WTC11 (cell line): ENCODE data around the gene UNC79. TPM values are rescaled to one million over a fixed set of nuclear protein-coding genes. Genes with fewer than 3 reads are reported as not detected.

Experiments
- ATAC-seq: fragments of 200-7000 bp; cut with Tn5 transposase; 2 replicates; pipeline ENCODE4 v1.10.0; 2021; ENCODE audit warnings: mild to moderate bottlenecking, moderate library complexity
- CTCF ChIA-PET: fragments of 300-600 bp; sonication (Branson Sonifier 250); formaldehyde crosslinking; loops from one replicate; lab custom pipeline; 2021; ENCODE audit warnings: antibody characterized with exemption; lab: Charles Lee
- POLR2A ChIA-PET: fragments of 350-600 bp; sonication (Branson Sonifier 250); formaldehyde crosslinking; loops from one replicate; lab custom pipeline; 2021; ENCODE audit warnings: antibody characterized with exemption; lab: Charles Lee
- DNase-seq: peaks from one replicate; pipeline ENCODE4 v3.0.0; 2021; ENCODE audit warnings: low spot score
- H3K27ac Mint-ChIP-seq: 2 replicates; pipeline ENCODE4 v1.8.0; 2021; ENCODE audit warnings: mixed read lengths
- H3K27me3 Mint-ChIP-seq: 2 replicates; pipeline ENCODE4 v1.8.0; 2021; ENCODE audit warnings: low read depth, mild to moderate bottlenecking, moderate library complexity, mixed read lengths
- H3K36me3 Mint-ChIP-seq: 2 replicates; pipeline ENCODE4 v1.8.0; 2021; ENCODE audit warnings: mixed read lengths
- H3K4me1 Mint-ChIP-seq: 2 replicates; pipeline ENCODE4 v1.8.0; 2022; ENCODE audit warnings: mixed read lengths
- H3K4me3 Mint-ChIP-seq: 2 replicates; pipeline ENCODE4 v1.8.0; 2021; ENCODE audit warnings: mild to moderate bottlenecking, moderate library complexity, mixed read lengths
- H3K9me3 Mint-ChIP-seq: 2 replicates; pipeline ENCODE4 v1.8.0; 2021; ENCODE audit warnings: mixed read lengths
- ATF1 ChIP-seq: sonication (generic); formaldehyde crosslinking; IDR thresholded peaks from 2 replicates; pipeline ENCODE4 v1.8.1; 2023; ENCODE audit warnings: mild to moderate bottlenecking, moderate library complexity, missing genetic modification reagents
- CBFB ChIP-seq: sonication (generic); formaldehyde crosslinking; IDR thresholded peaks from 2 replicates; pipeline ENCODE4 v1.8.1; 2022; ENCODE audit warnings: mild to moderate bottlenecking, low read depth, missing genetic modification reagents
- CREB1 ChIP-seq: sonication (generic); formaldehyde crosslinking; IDR thresholded peaks from 2 replicates; pipeline ENCODE4 v1.8.0; 2023; ENCODE audit warnings: mild to moderate bottlenecking, missing genetic modification reagents
- ESRRA ChIP-seq: sonication (generic); formaldehyde crosslinking; IDR thresholded peaks from 2 replicates; pipeline ENCODE4 v1.8.1; 2022; ENCODE audit warnings: mild to moderate bottlenecking, missing genetic modification reagents, borderline replicate concordance
- ETV6 ChIP-seq: sonication (generic); formaldehyde crosslinking; IDR thresholded peaks from 2 replicates; pipeline ENCODE4 v1.8.1; 2022; ENCODE audit warnings: mild to moderate bottlenecking, missing genetic modification reagents
- FOXJ3 ChIP-seq: sonication (generic); formaldehyde crosslinking; IDR thresholded peaks from 2 replicates; pipeline ENCODE4 v1.9.0; 2021; ENCODE audit warnings: missing genetic modification reagents, mild to moderate bottlenecking, borderline replicate concordance
- FOXK1 ChIP-seq: sonication (generic); formaldehyde crosslinking; IDR thresholded peaks from 2 replicates; pipeline ENCODE4 v1.8.0; 2022; ENCODE audit warnings: mild to moderate bottlenecking, moderate library complexity, missing genetic modification reagents
- GTF2I ChIP-seq: fragments of 250-450 bp; sonication (Bioruptor Pico); conservative IDR thresholded peaks from 2 replicates; pipeline ENCODE4 v1.4.0; 2021; ENCODE audit warnings: mild to moderate bottlenecking
- JAZF1 ChIP-seq: fragments of 250-450 bp; sonication (Bioruptor Pico); IDR thresholded peaks from 2 replicates; pipeline ENCODE4 v1.9.0; 2021; ENCODE audit warnings: moderate library complexity, mild to moderate bottlenecking, inconsistent platforms
- KAT7 ChIP-seq: sonication (generic); formaldehyde crosslinking; IDR thresholded peaks from 2 replicates; pipeline ENCODE4 v1.8.1; 2023; ENCODE audit warnings: missing genetic modification reagents, mild to moderate bottlenecking, borderline replicate concordance
- MXD4 ChIP-seq: fragments of 250-450 bp; sonication (Bioruptor Pico); IDR thresholded peaks from 2 replicates; pipeline ENCODE4 v1.8.0; 2021; ENCODE audit warnings: mild to moderate bottlenecking, moderate library complexity, borderline replicate concordance
- NFATC4 ChIP-seq: fragments of 250-450 bp; sonication (Bioruptor Pico); IDR thresholded peaks from 2 replicates; pipeline ENCODE4 v1.9.0; 2021; ENCODE audit warnings: mild to moderate bottlenecking
- RELA ChIP-seq: sonication (generic); formaldehyde crosslinking; IDR thresholded peaks from 2 replicates; pipeline ENCODE4 v1.8.1; 2022; ENCODE audit warnings: missing genetic modification reagents, mild to moderate bottlenecking, borderline replicate concordance
- SMAD3 ChIP-seq: sonication (generic); formaldehyde crosslinking; IDR thresholded peaks from 2 replicates; pipeline ENCODE4 v1.8.0; 2022; ENCODE audit warnings: missing genetic modification reagents, mild to moderate bottlenecking, borderline replicate concordance
- SP1 ChIP-seq: sonication (generic); formaldehyde crosslinking; conservative IDR thresholded peaks from 2 replicates; pipeline ENCODE4 v1.8.1; 2022; ENCODE audit warnings: missing genetic modification reagents
- TCF7 ChIP-seq: sonication (generic); formaldehyde crosslinking; IDR thresholded peaks from 2 replicates; pipeline ENCODE4 v1.8.0; 2022; ENCODE audit warnings: mild to moderate bottlenecking, low read depth, missing genetic modification reagents, moderate library complexity
- total RNA-seq: library from RNA; stranded (reverse); gene quantifications from 3 replicates; pipeline ENCODE4 v1.2.3, GENCODE V29; 2021
- TF ChIP-seq, protein P1 (sequence below): sonication (generic); formaldehyde crosslinking; IDR thresholded peaks from 2 replicates; pipeline ENCODE4 v1.8.1; 2022; ENCODE audit warnings: low read depth, missing genetic modification reagents, borderline replicate concordance
- TF ChIP-seq, protein P2 (sequence below): sonication (generic); formaldehyde crosslinking; IDR thresholded peaks from 2 replicates; pipeline ENCODE4 v1.8.1; 2023; ENCODE audit warnings: mild to moderate bottlenecking, missing genetic modification reagents, moderate library complexity
- TF ChIP-seq, protein P3 (sequence below): sonication (generic); formaldehyde crosslinking; IDR thresholded peaks from 2 replicates; pipeline ENCODE4 v1.8.1; 2022; ENCODE audit warnings: mild to moderate bottlenecking, missing genetic modification reagents, moderate library complexity, borderline replicate concordance

The UNC79 gene
- total RNA-seq, 1 experiment from 2014 or later = 2.1 TPM

DNA sequence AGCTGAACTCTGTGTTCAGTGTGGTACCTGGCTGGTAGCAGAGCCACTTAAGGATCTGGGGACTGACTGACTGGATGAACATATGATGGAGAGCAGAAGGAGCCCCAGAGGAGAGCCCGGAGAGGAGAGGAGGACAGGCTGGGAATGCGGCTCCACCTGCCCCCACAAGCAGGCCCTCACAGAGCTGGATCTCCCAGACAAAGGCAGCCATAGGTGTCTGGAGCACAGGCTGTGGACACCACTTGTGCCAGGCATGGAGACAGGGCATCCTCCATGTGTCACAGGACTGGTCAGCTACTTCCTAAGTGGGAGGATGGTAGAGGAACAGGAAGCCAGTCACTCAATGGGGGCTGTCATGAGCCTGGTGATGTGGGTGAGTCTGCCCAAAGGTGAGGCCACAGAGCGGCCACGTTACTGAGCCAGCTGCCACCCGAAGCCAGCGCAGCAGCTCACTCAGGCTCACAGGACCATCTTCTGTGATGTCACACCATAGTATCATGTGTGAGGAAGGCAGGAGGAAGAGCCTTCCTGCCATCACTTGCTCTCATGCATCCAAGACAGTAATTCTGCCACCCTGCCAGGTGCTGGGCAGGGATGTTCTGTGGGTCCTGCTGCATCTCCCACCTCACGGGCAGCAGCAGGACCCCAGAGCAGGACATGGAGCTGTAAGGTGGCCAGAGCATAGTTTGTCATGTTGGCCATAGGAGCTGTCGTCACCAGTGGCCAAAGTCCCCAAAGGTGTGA is 285.4 kb downstream of the UNC79 start:
- DNase-seq (no peak), ATAC-seq (no peak)
- Mint-ChIP-seq H3K27me3 (no peaks in the 10 kb centered on the region), H3K36me3 (no peaks in the 10 kb centered on the region), H3K4me1 (peaks cover 18% of the 10 kb centered on the region), H3K4me3 (no peak overlapping the region), H3K27ac (no peak overlapping the region), H3K9me3 (no peaks in the 10 kb centered on the region)
- ChIA-PET CTCF (interaction anchor here (0.6 to 1.6 kb wide), 6 partner anchors 18 to 224 kb away, joined by 3 to 4 read pairs (median 3); no protein-coding TSS in a partner anchor), POLR2A (no interaction called here)
- TF ChIP-seq CBFB (CRISPR knock-in tag) (no peak), ESRRA (CRISPR knock-in tag) (no peak), NFATC4 (CRISPR knock-in tag) (no peak), MXD4 (CRISPR knock-in tag) (no peak)

DNA sequence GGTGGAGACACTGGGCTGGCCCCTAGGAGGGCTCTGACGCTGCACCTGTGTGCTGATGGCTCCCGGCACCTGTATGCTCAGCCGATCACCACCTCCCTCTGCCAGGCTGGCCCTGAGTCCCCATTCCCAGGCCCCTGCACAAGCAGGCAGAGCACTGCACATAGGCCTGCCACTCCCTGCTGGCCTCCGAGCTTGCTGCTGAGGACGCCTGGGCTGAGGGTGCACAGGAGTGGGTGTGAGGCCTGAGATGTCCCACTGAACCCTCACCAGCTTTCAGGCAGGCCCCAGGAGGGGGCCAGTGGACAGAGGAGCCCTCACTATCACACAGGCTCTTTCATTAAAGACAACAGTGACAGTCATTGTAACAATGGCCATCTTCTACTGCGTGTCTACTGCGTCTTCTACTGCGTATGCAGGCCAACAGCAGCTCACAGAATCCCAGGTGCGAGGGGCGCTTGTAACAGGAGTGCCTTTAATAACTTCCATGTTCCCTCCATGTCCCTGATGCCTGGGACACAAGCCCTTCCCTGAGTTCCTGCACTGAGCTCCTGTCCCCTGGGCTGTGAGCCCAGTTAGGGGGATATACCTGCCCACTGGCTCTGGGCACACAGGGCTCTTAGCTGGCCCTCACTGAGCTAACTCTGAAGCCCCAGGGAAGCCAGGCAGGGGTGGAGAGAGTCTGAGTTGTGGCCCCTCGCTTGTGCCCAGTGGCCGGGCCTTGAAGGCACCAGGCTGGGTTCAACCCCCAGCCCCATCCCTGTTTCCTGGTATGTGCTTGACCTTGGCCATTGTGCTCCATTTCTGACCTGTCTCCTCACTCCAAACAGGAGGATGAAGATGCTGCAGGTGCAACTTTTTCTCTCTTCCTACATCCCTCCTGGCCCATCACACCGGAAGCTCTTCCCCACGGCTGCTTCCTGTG is 286.3 kb downstream of the UNC79 start:
- TF ChIP-seq SMAD3 (CRISPR knock-in tag) (no peak), JAZF1 (CRISPR knock-in tag) (no peak)
- Mint-ChIP-seq H3K27me3 (no peaks in the 10 kb centered on the region), H3K4me1 (peaks cover 16% of the 10 kb centered on the region), H3K36me3 (no peaks in the 10 kb centered on the region), H3K4me3 (no peak overlapping the region), H3K9me3 (no peaks in the 10 kb centered on the region), H3K27ac (no peak overlapping the region)
- POLR2A ChIA-PET = no interaction called here
- CTCF ChIA-PET = interaction anchor here (1.0 kb wide), 2 partner anchors 62 to 186 kb away, joined by 3 read pairs; no protein-coding TSS in a partner anchor
- ATAC-seq (no peak), DNase-seq (no peak)

DNA sequence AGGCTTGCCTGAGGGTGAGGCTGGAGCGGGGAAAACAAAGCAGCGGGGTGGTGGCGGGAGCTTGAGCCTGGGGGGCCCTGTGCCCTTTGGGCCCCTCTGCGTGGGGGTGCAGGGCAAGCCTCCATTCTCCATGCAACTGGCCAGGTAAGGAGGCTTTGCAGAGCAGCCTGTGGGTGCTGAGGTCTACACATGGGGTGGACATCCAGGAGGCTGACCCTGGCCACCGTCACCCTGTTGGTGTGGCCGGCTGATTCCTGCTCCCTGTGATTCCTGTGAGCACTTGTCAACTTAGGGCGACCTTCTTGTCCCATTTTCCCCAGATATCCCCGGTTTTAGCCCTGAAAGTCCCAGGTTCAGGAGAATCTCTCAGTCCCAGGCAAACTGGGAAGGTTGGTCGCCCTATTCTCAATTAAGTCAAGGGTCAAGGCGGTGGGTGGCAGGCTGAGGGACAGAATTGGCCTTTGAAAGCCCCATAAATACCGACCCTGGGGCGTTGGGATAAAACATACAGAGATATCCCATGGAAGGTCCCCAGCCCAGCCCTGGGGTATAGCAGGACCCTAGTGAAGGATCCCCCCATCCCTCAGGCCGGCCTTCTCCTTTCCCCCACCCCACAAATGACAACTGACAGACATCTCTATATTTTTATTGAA is 287.1 kb downstream of the UNC79 start:
- no peak overlapping the region for H3K27ac Mint-ChIP-seq
- H3K36me3 Mint-ChIP-seq = no peaks in the 10 kb centered on the region
- POLR2A ChIA-PET = no interaction called here
- CTCF ChIA-PET = interaction anchor here (0.8 to 1.3 kb wide), 4 partner anchors 26 to 186 kb away, joined by 3 to 5 read pairs (median 3); no protein-coding TSS in a partner anchor
- DNase-seq (no peak), ATAC-seq (no peak)
- H3K9me3 Mint-ChIP-seq = peaks cover 5% of the 10 kb centered on the region; the same call in 1 of the 2 replicates
- H3K4me3 Mint-ChIP-seq = no peak overlapping the region
- peaks cover 9% of the 10 kb centered on the region; the same call in 1 of the 2 replicates for H3K4me1 Mint-ChIP-seq
- no peaks in the 10 kb centered on the region for H3K27me3 Mint-ChIP-seq
- TF ChIP-seq CREB1 (CRISPR knock-in tag) (no peak), SP1 (CRISPR knock-in tag) (no peak), KAT7 (CRISPR knock-in tag) (no peak), FOXK1 (CRISPR knock-in tag) (no peak), ESRRA (CRISPR knock-in tag) (no peak), GTF2I (CRISPR knock-in tag) (no peak), ATF1 (CRISPR knock-in tag) (no peak), ETV6 (CRISPR knock-in tag) (no peak), FOXJ3 (CRISPR knock-in tag) (no peak), RELA (CRISPR knock-in tag) (no peak), TCF7 (CRISPR knock-in tag) (no peak)
- TF ChIP-seq, protein P1, sequence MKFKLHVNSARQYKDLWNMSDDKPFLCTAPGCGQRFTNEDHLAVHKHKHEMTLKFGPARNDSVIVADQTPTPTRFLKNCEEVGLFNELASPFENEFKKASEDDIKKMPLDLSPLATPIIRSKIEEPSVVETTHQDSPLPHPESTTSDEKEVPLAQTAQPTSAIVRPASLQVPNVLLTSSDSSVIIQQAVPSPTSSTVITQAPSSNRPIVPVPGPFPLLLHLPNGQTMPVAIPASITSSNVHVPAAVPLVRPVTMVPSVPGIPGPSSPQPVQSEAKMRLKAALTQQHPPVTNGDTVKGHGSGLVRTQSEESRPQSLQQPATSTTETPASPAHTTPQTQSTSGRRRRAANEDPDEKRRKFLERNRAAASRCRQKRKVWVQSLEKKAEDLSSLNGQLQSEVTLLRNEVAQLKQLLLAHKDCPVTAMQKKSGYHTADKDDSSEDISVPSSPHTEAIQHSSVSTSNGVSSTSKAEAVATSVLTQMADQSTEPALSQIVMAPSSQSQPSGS = no peak
- TF ChIP-seq, protein P2, sequence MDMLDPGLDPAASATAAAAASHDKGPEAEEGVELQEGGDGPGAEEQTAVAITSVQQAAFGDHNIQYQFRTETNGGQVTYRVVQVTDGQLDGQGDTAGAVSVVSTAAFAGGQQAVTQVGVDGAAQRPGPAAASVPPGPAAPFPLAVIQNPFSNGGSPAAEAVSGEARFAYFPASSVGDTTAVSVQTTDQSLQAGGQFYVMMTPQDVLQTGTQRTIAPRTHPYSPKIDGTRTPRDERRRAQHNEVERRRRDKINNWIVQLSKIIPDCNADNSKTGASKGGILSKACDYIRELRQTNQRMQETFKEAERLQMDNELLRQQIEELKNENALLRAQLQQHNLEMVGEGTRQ (CRISPR knock-in tag) = no peak
- TF ChIP-seq, protein P3, sequence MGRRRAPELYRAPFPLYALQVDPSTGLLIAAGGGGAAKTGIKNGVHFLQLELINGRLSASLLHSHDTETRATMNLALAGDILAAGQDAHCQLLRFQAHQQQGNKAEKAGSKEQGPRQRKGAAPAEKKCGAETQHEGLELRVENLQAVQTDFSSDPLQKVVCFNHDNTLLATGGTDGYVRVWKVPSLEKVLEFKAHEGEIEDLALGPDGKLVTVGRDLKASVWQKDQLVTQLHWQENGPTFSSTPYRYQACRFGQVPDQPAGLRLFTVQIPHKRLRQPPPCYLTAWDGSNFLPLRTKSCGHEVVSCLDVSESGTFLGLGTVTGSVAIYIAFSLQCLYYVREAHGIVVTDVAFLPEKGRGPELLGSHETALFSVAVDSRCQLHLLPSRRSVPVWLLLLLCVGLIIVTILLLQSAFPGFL = no peak
- TF ChIP-seq, all 79 proteins: peak for 0
